B cell (primary cell): ENCODE data around the gene CYP1B1. TPM values are rescaled to one million over a fixed set of nuclear protein-coding genes. Genes with fewer than 3 reads are reported as not detected.
"Not testable (repeated sequence)": the region's sequence is repeated elsewhere in the genome, so short reads cannot be mapped to it uniquely, and the experiment has no call there.

Experiments used
- ATAC-seq: fragments of 200-7000 bp; cut with Tn5 transposase; one replicate; pipeline ENCODE4 v1.10.0; 2021; ENCODE audit warnings: low read depth, mild to moderate bottlenecking, moderate number of reproducible peaks, moderate library complexity
- CTCF ChIA-PET: fragments of 350-600 bp; sonication (Branson Sonifier 250); formaldehyde crosslinking; loops from one replicate; lab custom pipeline; 2021; ENCODE audit warnings: antibody characterized with exemption, inconsistent platforms; lab: Charles Lee
- POLR2A ChIA-PET: fragments of 350-600 bp; sonication (Branson Sonifier 250); formaldehyde crosslinking; loops from one replicate; lab custom pipeline; 2021; ENCODE audit warnings: antibody characterized with exemption; lab: Charles Lee
- DNase-seq: peaks from one replicate; pipeline ENCODE4 v3.0.0; 2013
- H2AFZ ChIP-seq: 2 replicates; pipeline ENCODE4 v1.6.1; 2012; ENCODE audit warnings: mild to moderate bottlenecking, low read depth, low read length; ENCODE audit not compliant: insufficient read depth, poor library complexity, severe bottlenecking
- H3K27ac ChIP-seq, 2 donors: 1 replicate in 1 of 2; 2 replicates in 1 of 2; pipeline ENCODE4 v1.5.1; 2012 to 2013; ENCODE audit warnings: low read length in 2 of 2, mild to moderate bottlenecking in 2 of 2, moderate library complexity in 1 of 2
- H3K27me3 ChIP-seq, 4 experiments: fragments of 200-600 bp in 1 of 4; sonication (generic) in 1 of 4; replicated peaks in 1 of 4; 1 replicate in 2 of 4; 2 replicates in 2 of 4; pipeline versions ENCODE4 v1.6.1 to v1.7.0; 2013 to 2016; ENCODE audit warnings: low read length in 3 of 4, mild to moderate bottlenecking in 2 of 4, mixed read lengths in 1 of 4, moderate library complexity in 1 of 4; ENCODE audit not compliant: insufficient read depth in 4 of 4, control insufficient read depth in 3 of 4; ENCODE audit errors: control extremely low read depth in 1 of 4
- H3K36me3 ChIP-seq, 2 experiments: replicated peaks in 1 of 2; 1 replicate in 1 of 2; 2 replicates in 1 of 2; pipeline versions ENCODE4 v1.6.1 to v1.7.1; 2013; ENCODE audit warnings: low read length in 1 of 2; ENCODE audit not compliant: insufficient read depth in 2 of 2, control insufficient read depth in 1 of 2; ENCODE audit errors: control extremely low read depth in 1 of 2, extremely low read depth in 1 of 2
- H3K4me1 ChIP-seq, 2 donors: fragments of 200-600 bp in 1 of 2; sonication (generic) in 1 of 2; 1 replicate in 1 of 2; 2 replicates in 1 of 2; pipeline versions ENCODE4 v1.5.1 to v1.6.1; 2013 to 2017; ENCODE audit warnings: low read length in 2 of 2; ENCODE audit not compliant: control insufficient read depth in 2 of 2, insufficient read depth in 2 of 2
- H3K4me2 ChIP-seq: replicated peaks from 2 replicates; pipeline ENCODE3; 2012; ENCODE audit warnings: mild to moderate bottlenecking, low read depth, low read length; ENCODE audit not compliant: poor library complexity, severe bottlenecking
- H3K4me3 ChIP-seq, 5 experiments: fragments of 200-600 bp in 1 of 5; sonication (generic) in 1 of 5; 1 replicate in 3 of 5; 2 replicates in 2 of 5; pipeline versions ENCODE4 v1.5.1 to v1.7.0; 2011 to 2016; ENCODE audit warnings: low read length in 4 of 5, mild to moderate bottlenecking in 4 of 5, low read depth in 2 of 5, control low read depth in 1 of 5, moderate library complexity in 1 of 5; ENCODE audit not compliant: insufficient read depth in 1 of 5; ENCODE audit errors: control extremely low read depth in 1 of 5, extremely low read depth in 1 of 5
- H3K79me2 ChIP-seq: fragments of 200-600 bp; sonication (generic); one replicate; pipeline ENCODE4 v1.6.0; 2016; ENCODE audit warnings: low read length; ENCODE audit not compliant: control insufficient read depth, insufficient read depth
- H3K9ac ChIP-seq: fragments of 200-600 bp; sonication (generic); 2 replicates; pipeline ENCODE4 v1.6.1; 2017; ENCODE audit warnings: mild to moderate bottlenecking, low read length, moderate library complexity
- H3K9me3 ChIP-seq, 3 donors: one replicate each; pipeline versions ENCODE4 v1.6.1 to v1.7.1; 2013; ENCODE audit warnings: low read length in 2 of 3; ENCODE audit not compliant: control insufficient read depth in 2 of 3, insufficient read depth in 1 of 3; ENCODE audit errors: control extremely low read depth in 1 of 3
- H4K20me1 ChIP-seq: 2 replicates; pipeline ENCODE4 v1.6.0; 2012; ENCODE audit warnings: mild to moderate bottlenecking, low read length; ENCODE audit not compliant: insufficient read depth, control insufficient read depth, poor library complexity, severe bottlenecking
- H3K27ac Mint-ChIP-seq: one replicate; pipeline ENCODE4 v1.8.0; 2021; ENCODE audit warnings: mixed read lengths
- H3K27me3 Mint-ChIP-seq: one replicate; pipeline ENCODE4 v1.8.0; 2021; ENCODE audit warnings: mixed read lengths
- H3K4me1 Mint-ChIP-seq: one replicate; pipeline ENCODE4 v1.8.0; 2021; ENCODE audit warnings: mixed read lengths
- H3K4me3 Mint-ChIP-seq: one replicate; pipeline ENCODE4 v1.8.0; 2021; ENCODE audit warnings: mixed read lengths
- H3K9me3 Mint-ChIP-seq: one replicate; pipeline ENCODE4 v1.8.0; 2022; ENCODE audit warnings: mixed read lengths; ENCODE audit not compliant: insufficient read depth
- EZH2 ChIP-seq: IDR thresholded peaks from 2 replicates; pipeline ENCODE4 v1.6.1; 2012; ENCODE audit warnings: borderline replicate concordance, low read depth, mild to moderate bottlenecking, moderate library complexity, low read length; ENCODE audit not compliant: insufficient read depth, poor library complexity, severe bottlenecking
- WGBS: methylation state at CpG from one replicate; pipeline ENCODE4 v1.1.5; 2013; ENCODE audit warnings: missing lambda C conversion rate; ENCODE audit not compliant: insufficient coverage; 5-methylcytosine and 5-hydroxymethylcytosine counted together
- intact Hi-C: fragments of 100-400 bp; cut with micrococcal nuclease; formaldehyde crosslinking; loops from one replicate; pipeline ENCODE4 v1.10.0; 2022
- polyA plus RNA-seq: library from polyadenylated mRNA; depleted of rRNA; stranded (reverse); fragments of >200 nt; gene quantifications from 2 replicates; pipeline ENCODE4 v1.2.3, GENCODE V29; 2012
- total RNA-seq, 2 donors: library from RNA; stranded (reverse); fragments of 120-200 nt in 1 of 2; gene quantifications; 1 replicate in 1 of 2; 2 replicates in 1 of 2; pipeline versions ENCODE4 v1.2.3 to v1.2.4, GENCODE V29; 2013 to 2022
- TF ChIP-seq, protein P1 (sequence below): fragments of 200-600 bp; IDR thresholded peaks from one replicate; pipeline ENCODE4 v1.8.0; 2022; ENCODE audit warnings: antibody characterized with exemption, mild to moderate bottlenecking

Gene CYP1B1
- total and polyA plus RNA-seq, 2 donors (not counting 1 experiment from before 2014, with no cell fraction given): 0.31 to 0.89 TPM

DNA sequence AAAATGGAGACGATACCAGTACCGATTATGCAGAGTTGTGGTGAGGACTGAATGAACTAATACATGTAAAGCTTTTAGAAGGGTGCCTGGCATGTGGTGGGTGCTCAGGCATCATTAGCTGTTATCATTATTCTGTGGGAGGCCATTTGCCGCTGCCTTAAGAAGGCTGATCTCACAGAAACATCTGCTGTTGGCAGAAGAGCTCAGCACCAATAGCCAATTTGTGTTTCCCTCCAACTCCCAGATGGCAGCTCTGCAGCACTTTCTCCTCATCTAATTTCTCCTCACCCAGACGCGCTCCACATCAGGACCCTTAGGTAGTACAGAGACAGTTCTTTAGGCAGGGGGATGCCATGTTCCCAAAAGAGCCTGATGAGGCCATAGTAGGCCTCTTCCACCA is 15.8 kb upstream of the CYP1B1 start:
- Histone ChIP-seq H3K4me2 (no peak overlapping the region), H3K27ac (no peak overlapping the region), H3K4me3 (no peak overlapping the region), H2AFZ (no peak overlapping the region), H3K9me3 (peaks cover 0 to 5% (median 0%) of the 10 kb centered on the region in 3 donors), H4K20me1 (no peaks in the 10 kb centered on the region), H3K4me1 (peaks cover 0 to 5% of the 10 kb centered on the region in 2 donors), H3K36me3 (no peaks in the 10 kb centered on the region), H3K79me2 (no peaks in the 10 kb centered on the region), H3K27me3 (peaks cover 0 to 25% (median 5%) of the 10 kb centered on the region in 4 experiments), H3K9ac (no peak overlapping the region)
- POLR2A ChIA-PET: no interaction called here
- H3K4me1 Mint-ChIP-seq: no peaks in the 10 kb centered on the region
- TF ChIP-seq, protein P1, sequence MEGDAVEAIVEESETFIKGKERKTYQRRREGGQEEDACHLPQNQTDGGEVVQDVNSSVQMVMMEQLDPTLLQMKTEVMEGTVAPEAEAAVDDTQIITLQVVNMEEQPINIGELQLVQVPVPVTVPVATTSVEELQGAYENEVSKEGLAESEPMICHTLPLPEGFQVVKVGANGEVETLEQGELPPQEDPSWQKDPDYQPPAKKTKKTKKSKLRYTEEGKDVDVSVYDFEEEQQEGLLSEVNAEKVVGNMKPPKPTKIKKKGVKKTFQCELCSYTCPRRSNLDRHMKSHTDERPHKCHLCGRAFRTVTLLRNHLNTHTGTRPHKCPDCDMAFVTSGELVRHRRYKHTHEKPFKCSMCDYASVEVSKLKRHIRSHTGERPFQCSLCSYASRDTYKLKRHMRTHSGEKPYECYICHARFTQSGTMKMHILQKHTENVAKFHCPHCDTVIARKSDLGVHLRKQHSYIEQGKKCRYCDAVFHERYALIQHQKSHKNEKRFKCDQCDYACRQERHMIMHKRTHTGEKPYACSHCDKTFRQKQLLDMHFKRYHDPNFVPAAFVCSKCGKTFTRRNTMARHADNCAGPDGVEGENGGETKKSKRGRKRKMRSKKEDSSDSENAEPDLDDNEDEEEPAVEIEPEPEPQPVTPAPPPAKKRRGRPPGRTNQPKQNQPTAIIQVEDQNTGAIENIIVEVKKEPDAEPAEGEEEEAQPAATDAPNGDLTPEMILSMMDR: no peak
- no peak for TF ChIP-seq EZH2
- ATAC-seq: no peak
- WGBS: 100% methylated on average over 3 of the region's 5 CpGs
- DNase-seq: no peak
- CTCF ChIA-PET: interaction anchor here (1.3 kb wide), 1 partner anchor 15 kb away, joined by 3 read pairs; no protein-coding TSS in a partner anchor
- no peak overlapping the region for H3K27ac Mint-ChIP-seq
- no peaks in the 10 kb centered on the region for H3K9me3 Mint-ChIP-seq
- intact Hi-C loops: no loop called here
- peaks cover 14% of the 10 kb centered on the region for H3K27me3 Mint-ChIP-seq
- H3K4me3 Mint-ChIP-seq: no peak overlapping the region

DNA sequence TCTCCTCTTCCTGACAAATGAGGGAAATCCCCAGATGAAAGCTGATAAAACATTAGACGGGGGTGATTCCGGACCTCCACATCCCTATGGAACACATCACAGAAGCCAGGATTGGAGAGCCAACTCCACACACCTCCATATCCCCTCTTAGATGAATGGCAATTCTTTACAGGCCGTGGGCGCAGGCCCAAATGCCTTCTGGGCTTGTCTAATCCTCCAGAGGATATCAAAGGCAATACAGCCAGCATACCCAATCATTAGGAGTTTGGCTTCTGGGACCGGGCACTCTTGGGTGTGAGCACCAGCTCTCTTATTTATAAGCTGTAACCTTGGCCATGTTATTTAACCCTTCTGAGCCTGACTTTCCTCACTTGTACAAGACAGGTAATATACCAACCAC is 15.0 kb upstream of the CYP1B1 start:
- TF ChIP-seq, protein P1: no peak
- no peak for TF ChIP-seq EZH2
- no peak overlapping the region for H2AFZ ChIP-seq
- WGBS: 87% methylated on average over 4 of the region's 5 CpGs
- no peak overlapping the region for H3K9ac ChIP-seq
- no peak overlapping the region for H3K27ac Mint-ChIP-seq
- H3K9me3 Mint-ChIP-seq: no peaks in the 10 kb centered on the region
- intact Hi-C loops: no loop called here
- ChIA-PET POLR2A (no interaction called here), CTCF (no interaction called here)
- H3K27me3 Mint-ChIP-seq: peaks cover 6% of the 10 kb centered on the region
- ATAC-seq (no peak), DNase-seq (no peak)
- no peaks in the 10 kb centered on the region for H3K4me1 ChIP-seq
- peaks cover 0 to 16% (median 2%) of the 10 kb centered on the region in 4 experiments for H3K27me3 ChIP-seq
- H3K4me3 Mint-ChIP-seq: no peak overlapping the region
- no peak overlapping the region for H3K27ac ChIP-seq
- peaks cover 0 to 3% (median 0%) of the 10 kb centered on the region in 3 donors for H3K9me3 ChIP-seq
- H3K4me2 ChIP-seq: no peak overlapping the region
- no peak overlapping the region for H3K4me3 ChIP-seq
- H3K4me1 Mint-ChIP-seq: no peaks in the 10 kb centered on the region
- H3K36me3 ChIP-seq: no peaks in the 10 kb centered on the region
- H3K79me2 ChIP-seq: no peaks in the 10 kb centered on the region
- H4K20me1 ChIP-seq: no peaks in the 10 kb centered on the region

DNA sequence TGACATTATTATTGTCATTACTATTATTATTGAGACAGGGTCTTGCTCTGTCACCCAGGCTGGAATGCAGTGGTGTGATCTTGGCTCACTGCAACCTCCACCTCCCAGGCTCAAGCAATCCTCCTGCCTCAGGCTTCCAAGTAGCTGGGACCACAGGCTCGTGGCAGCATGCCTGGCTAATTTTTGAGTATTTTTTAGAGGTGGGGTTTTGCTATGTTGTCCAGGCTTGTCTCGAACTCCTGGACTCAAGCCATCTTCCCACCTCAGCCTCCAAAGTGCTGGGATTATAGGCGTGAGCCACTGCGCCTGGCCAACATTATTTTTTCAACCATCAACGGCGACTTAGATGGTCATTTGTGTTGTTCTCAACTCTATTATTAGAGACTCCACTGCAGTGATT is 14.3 kb upstream of the CYP1B1 start:
- H3K79me2 ChIP-seq, H3K27me3 Mint-ChIP-seq, intact Hi-C loops, CTCF ChIA-PET, H3K4me1 ChIP-seq, H2AFZ ChIP-seq, DNase-seq, ATAC-seq, H4K20me1 ChIP-seq, H3K36me3 ChIP-seq, H3K9me3 Mint-ChIP-seq, H3K9me3 ChIP-seq, H3K4me3 Mint-ChIP-seq, H3K27ac Mint-ChIP-seq, H3K4me1 Mint-ChIP-seq, POLR2A ChIA-PET, H3K9ac ChIP-seq, H3K4me2 ChIP-seq, H3K4me3 ChIP-seq, H3K27ac ChIP-seq: not testable (repeated sequence)
- H3K27me3 ChIP-seq: peaks cover 0 to 12% (median 0%) of the 10 kb centered on the region in 4 experiments
- WGBS: 96% methylated on average over 4 of the region's 6 CpGs
